ENCODE data around the gene XPO6. TPM values are rescaled to one million over a fixed set of nuclear protein-coding genes. Genes with fewer than 3 reads are reported as not detected.

XPO6 gene
- total RNA-seq, 3 donors from 2014 or later, result 97.6 to 138 (median 114) TPM

- Histone ChIP-seq H3K9me3 (no peaks in the 10 kb centered on the region), H3K36me3 (ENCODE audit: low read depth) (no peaks in the 10 kb centered on the region), H3K4me3 (no peak overlapping the region), H3K4me1 (ENCODE audit: low read depth) (no peaks in the 10 kb centered on the region)
- DNase-seq, result peak in 1 of 3 donors; percentile 27
- TF ChIP-seq, protein P1, sequence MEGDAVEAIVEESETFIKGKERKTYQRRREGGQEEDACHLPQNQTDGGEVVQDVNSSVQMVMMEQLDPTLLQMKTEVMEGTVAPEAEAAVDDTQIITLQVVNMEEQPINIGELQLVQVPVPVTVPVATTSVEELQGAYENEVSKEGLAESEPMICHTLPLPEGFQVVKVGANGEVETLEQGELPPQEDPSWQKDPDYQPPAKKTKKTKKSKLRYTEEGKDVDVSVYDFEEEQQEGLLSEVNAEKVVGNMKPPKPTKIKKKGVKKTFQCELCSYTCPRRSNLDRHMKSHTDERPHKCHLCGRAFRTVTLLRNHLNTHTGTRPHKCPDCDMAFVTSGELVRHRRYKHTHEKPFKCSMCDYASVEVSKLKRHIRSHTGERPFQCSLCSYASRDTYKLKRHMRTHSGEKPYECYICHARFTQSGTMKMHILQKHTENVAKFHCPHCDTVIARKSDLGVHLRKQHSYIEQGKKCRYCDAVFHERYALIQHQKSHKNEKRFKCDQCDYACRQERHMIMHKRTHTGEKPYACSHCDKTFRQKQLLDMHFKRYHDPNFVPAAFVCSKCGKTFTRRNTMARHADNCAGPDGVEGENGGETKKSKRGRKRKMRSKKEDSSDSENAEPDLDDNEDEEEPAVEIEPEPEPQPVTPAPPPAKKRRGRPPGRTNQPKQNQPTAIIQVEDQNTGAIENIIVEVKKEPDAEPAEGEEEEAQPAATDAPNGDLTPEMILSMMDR (IDR thresholded peaks at IDR 0.05), result no peak
- ATAC-seq, result no peak
- intact Hi-C loops (cut with DNase I, micrococcal nuclease), result no loop called here
These were observed 144.0 kb downstream of the XPO6 start for GRCh38 chr16:28067604-28068379.

- TF ChIP-seq, protein P1 (IDR thresholded peaks at IDR 0.05), result no peak
- Histone ChIP-seq H3K4me3 (no peak overlapping the region), H3K9me3 (no peaks in the 10 kb centered on the region), H3K36me3 (ENCODE audit: low read depth) (no peaks in the 10 kb centered on the region), H3K4me1 (ENCODE audit: low read depth) (no peaks in the 10 kb centered on the region)
- ATAC-seq (no peak), DNase-seq (peak in 1 of 3 donors; percentile 28)
- intact Hi-C loops (cut with DNase I, micrococcal nuclease), result no loop called here
These were observed 147.0 kb downstream of the XPO6 start for GRCh38 chr16:28064706-28065249.

GRCh38 chr16:28064150-28064549, 147.6 kb downstream of the XPO6 start:
- H3K36me3 ChIP-seq (ENCODE audit: low read depth), result no peaks in the 10 kb centered on the region
- ATAC-seq (no peak), DNase-seq (peak in 1 of 3 donors; percentile 10)
- intact Hi-C loops (cut with DNase I, micrococcal nuclease), result no loop called here
- H3K9me3 ChIP-seq, result no peaks in the 10 kb centered on the region
- H3K4me3 ChIP-seq, result no peak overlapping the region
- TF ChIP-seq, protein P1 (IDR thresholded peaks at IDR 0.05), result no peak
- H3K4me1 ChIP-seq (ENCODE audit: low read depth), result no peaks in the 10 kb centered on the region

DNA sequence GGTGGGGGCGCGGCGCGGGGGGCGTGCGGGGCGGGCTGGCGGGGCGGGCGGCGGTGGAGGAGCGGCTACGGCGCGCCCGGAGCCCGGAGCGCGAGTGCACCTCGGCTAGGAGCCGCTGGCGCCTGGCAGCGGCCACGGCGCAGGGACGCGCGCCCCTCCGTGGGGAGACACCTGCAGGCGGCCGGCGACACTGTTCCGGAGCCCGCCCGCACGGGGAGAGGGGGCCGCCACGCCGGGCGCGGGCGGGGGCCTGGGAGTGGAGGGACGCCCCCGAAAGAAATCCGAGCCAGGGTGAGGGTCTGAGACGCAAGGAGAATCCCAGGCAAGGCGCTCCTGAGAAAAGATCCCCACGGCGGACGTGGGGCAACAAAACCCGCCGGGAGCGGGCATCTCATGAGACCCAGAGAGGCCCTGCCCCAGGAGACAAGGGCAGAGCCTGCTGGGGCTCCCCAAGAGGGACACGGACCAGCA, 148.1 kb downstream of the XPO6 start, which contains the start of gene GSG1L:
Gene GSG1L (minus strand): TSS at position 124 of the 471 bp plus-strand sequence. CDS start 290 bp downstream, outside the sequence.
- peak in 1 of 3 donors; percentile 14 for DNase-seq
- no peaks in the 10 kb centered on the region for H3K9me3 ChIP-seq
- H3K4me1 ChIP-seq (ENCODE audit: low read depth), result no peaks in the 10 kb centered on the region
- TF ChIP-seq, protein P1 (IDR thresholded peaks at IDR 0.05), result no peak
- no peak for ATAC-seq
- H3K4me3 ChIP-seq, result no peak within 1 kb of the TSS
- intact Hi-C loops (cut with DNase I, micrococcal nuclease), result no loop called here
- no peaks in the 10 kb centered on the region for H3K36me3 ChIP-seq (ENCODE audit: low read depth)

DNA sequence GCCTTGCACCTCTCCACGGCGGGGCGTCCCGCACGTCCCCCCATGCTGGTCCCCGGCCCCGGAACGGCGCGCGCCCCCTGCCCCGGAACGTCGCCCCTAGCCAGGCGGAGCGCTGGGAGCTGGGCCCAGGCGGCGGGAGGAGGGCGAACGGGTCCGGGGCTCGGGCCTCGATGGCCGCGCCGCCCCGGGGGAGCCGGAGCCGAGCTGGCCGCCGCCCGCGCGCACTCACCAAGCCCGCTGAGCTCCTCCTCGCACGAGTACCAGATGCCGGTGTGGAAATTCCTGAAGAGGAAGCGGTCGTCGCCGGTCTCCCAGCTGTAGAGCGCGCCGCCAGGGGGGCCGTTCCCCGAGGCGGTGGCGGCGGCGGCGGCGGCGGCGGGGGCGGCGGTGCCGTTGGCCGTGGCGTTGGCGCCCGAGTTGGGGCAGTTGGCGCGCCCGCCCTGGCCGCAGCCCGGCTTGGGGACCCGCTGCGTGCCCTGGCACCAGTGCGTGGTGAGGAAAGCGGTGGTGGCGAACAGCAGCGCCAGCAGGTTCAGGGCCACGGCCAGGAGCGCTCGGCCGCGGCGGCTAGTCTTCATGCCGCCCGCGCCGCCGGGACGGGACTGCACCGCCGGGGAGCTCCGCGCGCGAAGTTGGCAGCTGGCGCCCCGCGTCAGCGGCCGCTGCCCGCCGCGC, 148.8 kb downstream of the XPO6 start:
- Histone ChIP-seq H3K4me3 (no peak overlapping the region), H3K9me3 (no peaks in the 10 kb centered on the region), H3K4me1 (ENCODE audit: low read depth) (no peaks in the 10 kb centered on the region), H3K36me3 (ENCODE audit: low read depth) (no peaks in the 10 kb centered on the region)
- peak in 1 of 3 donors; percentile 32 for DNase-seq
- ATAC-seq, result no peak
- TF ChIP-seq, protein P1 (IDR thresholded peaks at IDR 0.05), result no peak
- intact Hi-C loops (cut with DNase I, micrococcal nuclease), result no loop called here

Measured in mucosa of descending colon (tissue), 3 donors.